NAMALWA (cell line): ENCODE measurements around the gene NKD1.

Experiments used
- DNase-seq: peaks from one replicate; pipeline ENCODE4 v3.0.0-alpha.2; 2015; ENCODE audit warnings: low spot score

Gene NKD1

DNA sequence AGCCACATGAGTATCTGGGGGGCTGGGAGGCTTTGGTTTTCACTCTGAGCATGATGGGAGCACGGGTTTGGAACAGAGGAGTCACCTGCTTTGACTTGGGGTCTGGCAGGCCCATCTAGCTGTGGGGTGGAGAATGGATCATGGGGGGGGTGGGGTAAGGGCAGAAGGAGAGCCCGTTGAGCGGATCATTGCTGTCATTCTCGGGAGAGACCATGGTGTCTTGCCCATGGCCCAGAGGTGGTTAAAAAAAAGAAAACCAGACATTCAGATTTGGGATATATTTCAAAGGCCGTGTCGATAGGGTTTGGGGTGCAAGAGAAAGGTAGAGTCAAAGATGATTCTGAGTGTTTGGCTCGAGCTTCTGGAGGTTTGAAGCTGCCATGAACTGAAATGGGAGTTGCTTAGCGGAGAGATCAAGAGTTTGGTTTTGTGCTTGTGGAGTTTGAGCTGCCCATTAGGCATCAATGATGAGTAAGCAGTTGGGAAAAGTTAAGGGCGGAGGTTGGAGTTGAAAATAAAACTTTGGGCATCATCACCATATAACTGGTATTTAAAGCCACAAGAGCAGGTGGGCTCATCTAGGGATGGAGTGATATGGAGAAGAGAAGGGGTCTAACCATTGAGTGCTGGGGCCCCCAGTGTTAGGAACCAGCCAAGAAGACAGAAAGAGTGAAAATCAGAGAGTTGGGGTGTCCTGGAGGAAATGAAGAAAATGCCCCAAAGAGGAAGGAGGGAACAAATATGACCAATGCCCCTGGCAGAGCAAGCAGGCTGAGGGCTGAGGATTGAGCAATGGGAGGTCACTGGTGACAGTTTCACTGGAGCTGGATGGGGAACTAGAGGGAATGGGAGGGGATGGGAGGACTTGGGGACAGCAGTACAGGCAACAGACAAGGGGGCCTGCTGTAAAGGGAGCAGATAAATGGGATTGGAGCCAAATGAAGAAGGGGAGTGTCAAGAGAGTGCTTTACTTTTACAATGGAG is 147.1 kb downstream of the NKD1 start:
- no peak for DNase-seq

DNA sequence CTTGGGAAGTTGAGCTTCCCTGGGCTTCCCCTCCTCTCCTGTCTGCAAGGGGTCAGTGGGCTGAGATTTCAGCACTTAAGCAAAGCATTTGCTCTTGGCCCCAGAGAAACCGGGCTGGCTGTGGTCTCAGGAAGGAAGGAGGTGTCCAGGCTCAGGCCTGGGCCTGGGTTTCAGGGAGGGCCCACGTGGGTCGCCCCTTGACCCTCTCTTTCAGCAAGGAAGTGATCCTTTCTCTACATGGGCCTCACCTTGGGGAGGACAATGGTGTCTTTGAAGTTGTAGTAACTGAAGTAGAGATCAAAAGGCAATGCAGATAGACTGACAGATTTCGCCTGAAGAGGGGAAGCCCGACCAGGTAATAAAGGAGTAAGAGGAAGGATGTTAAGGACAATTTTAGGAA is 147.9 kb downstream of the NKD1 start:
- DNase-seq, result no peak

DNA sequence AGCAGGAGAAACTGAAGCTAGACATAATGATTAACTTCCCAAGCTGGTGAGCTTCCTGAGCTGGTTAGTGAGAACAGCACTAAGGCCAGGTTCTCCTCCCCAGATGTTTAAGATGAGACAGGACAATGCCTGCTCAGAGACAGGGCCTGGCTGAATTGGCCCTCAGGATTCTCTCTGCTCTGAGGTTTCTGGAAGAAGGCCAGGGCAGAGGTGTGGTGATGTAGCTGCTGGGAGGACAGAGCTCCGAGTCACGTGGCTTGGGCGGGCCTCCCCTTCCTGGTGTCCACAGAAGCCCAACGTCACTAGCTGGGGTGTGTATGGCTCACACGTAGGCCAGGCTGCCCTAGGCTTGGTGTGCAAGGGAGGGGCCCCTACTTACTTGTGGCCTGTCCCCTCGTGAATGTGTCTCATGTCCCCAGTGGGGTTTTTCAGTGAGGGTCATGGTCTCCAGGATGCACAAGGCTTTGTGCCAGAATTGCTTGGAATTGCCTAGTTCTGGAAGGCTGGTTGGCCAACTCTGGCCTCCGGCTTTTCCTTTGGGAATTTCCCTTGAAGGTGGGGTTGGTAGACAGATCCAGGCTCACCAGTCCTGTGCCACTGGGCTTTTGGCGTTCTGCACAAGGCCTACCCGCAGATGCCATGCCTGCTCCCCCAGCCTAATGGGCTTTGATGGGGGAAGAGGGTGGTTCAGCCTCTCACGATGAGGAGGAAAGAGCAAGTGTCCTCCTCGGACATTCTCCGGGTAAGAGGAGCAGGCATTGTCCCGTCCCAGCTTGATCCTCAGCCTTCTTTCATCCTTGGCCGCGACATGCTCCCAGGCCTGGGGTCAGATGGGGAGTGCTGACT is 148.6 kb downstream of the NKD1 start:
- no peak for DNase-seq

DNA sequence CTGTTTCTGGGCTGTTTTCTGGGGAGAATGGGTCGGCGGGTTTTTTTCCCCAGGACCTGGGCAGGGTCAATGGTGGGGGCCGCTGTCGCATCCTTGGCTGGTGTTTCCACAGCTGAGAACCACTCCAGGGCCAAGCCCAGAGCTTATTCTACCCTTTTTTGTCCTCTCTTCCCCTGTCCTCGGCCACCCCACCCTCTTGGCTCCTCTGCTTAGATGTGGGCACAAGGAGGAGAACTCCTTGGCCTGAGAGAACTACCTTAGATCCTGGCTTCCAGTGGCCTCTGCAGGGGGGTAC is 149.2 kb downstream of the NKD1 start:
- DNase-seq, result no peak

DNA sequence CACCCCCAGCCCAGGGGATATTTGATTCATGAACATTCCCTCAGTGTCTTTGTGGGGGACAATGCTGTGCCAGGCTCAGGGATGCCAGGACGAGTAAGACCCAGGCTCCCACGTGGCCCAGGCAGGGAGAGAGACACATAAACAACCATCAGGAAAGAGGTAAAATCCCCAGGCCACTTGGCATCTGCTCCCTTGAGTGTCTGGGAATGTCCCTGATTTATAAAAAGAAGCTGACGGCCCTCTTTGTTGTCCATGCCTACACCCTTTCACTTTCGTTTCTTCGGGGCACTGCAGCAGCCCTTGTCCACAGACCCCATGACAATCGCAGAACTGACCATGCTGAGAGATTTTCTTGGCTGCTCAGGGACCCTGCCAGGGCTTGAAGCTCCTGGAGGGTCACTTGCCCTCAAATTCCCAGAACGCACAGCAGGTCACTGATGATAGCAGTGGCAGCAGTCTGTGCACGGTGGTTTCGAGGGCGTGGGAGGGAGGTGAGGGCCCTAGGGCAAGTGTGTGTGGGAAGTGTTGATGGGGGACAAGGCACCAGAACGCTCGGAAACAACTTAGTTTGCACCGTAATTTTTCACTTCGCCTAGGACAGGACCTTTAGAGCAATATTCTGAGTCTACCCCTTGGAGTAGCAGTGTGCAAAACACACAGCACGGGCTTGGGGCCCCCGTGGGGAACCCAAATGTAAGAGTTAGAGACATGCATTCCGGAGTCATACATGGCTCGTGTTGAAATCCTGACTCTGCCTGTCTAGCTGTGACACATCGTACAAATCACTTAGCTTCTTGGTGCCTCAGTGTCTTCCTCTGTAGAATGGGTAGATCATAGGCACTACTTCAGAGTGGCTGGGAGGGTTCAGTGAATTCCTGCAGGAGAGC is 149.9 kb downstream of the NKD1 start:
- no peak for DNase-seq
